Measurements from ENCODE around the gene ELMO1.

ELMO1 gene

DNA sequence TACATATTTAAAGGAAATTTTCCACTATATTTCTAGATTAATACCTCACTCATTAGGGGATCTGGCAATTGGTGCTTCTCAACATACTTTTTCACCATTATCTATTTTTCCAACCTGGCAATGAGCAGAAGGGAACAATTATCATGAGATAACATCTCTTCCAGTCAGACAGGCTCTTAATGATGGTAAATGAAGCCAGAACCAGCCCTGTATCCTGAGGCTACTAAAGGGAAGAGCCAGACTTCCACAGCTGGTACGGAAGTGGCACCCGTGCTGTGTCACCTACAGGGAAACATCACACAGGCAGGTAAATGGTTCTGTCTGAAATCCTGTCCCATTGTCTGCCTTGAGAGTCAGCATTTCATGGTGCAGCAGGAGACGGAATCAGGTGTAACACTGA lies 75.9 kb downstream of the ELMO1 start:
- DNase-seq (ENCODE audit: low read depth, low spot score) = peak; percentile 77

- DNase-seq (ENCODE audit: low read depth, low spot score) = peak; percentile 60
Observed at GRCh38 chr7:37371755-37372154, 76.9 kb downstream of the ELMO1 start.

GRCh38 chr7:37369906-37370305 lies 78.8 kb downstream of the ELMO1 start:
- DNase-seq (ENCODE audit: low read depth, low spot score) = peak; percentile 87

GRCh38 chr7:37368540-37368939 lies 80.1 kb downstream of the ELMO1 start:
- peak; percentile 36 for DNase-seq (ENCODE audit: low read depth, low spot score)

GRCh38 chr7:37367010-37367409 lies 81.7 kb downstream of the ELMO1 start:
- DNase-seq (ENCODE audit: low read depth, low spot score) = no peak

GRCh38 chr7:37366445-37366844 lies 82.2 kb downstream of the ELMO1 start:
- DNase-seq (ENCODE audit: low read depth, low spot score) = no peak

- no peak for DNase-seq (ENCODE audit: low read depth, low spot score)
Observed at GRCh38 chr7:37365405-37365804, 83.3 kb downstream of the ELMO1 start.

GRCh38 chr7:37364856-37365255 lies 83.8 kb downstream of the ELMO1 start:
- DNase-seq (ENCODE audit: low read depth, low spot score) = no peak

DNA sequence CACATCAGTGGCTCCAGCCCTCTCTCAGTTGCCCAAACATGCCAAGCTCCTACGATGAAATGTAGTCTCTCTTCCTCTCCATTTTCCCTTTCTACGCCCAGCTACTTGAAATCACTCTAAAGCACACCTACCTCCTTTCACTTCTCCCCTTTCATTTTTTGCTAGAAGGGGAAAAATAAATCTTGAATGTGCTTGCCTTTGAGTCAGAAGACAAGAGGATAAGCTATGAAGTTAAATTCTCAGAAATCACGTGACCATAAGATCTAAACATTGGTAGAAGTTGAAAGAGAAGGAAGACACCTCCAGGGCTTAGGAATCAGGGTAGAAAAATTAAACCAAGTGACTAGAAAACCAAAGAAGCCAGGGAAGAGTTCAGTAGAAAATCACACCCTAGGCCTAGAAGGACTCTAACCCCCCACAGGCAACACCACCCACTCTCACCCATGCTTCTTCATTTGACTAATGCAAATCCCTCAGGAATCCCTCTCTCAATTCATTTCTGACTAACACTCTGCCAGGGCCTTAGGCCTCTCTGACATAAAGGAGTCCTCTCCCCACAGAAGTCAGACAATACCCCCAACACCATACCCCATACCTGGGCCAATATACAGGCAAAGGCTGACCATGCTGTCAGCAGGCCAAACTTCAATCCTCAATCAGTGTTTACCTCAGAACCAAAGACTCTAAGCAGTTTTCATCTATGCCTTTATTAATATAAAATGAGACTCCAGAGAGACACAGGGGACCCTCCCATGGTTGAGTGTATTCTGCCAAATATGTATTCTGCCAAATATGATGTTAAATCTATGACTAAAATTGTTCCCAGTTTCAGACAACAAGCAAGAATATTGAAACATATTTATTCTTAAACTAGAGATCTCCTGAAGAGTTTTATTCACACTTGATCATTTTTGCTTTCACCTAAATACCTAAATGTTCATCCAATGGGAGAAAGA lies 84.8 kb downstream of the ELMO1 start:
- no peak for DNase-seq (ENCODE audit: low read depth, low spot score)

GRCh38 chr7:37362802-37363201 lies 85.9 kb downstream of the ELMO1 start:
- DNase-seq (ENCODE audit: low read depth, low spot score) = no peak

GRCh38 chr7:37360484-37360883 lies 88.2 kb downstream of the ELMO1 start:
- DNase-seq (ENCODE audit: low read depth, low spot score) = no peak

- DNase-seq (ENCODE audit: low read depth, low spot score) = no peak
Observed at GRCh38 chr7:37359662-37360444, 88.8 kb downstream of the ELMO1 start.

- DNase-seq (ENCODE audit: low read depth, low spot score) = no peak
Observed at GRCh38 chr7:37359180-37359579, 89.5 kb downstream of the ELMO1 start.

GRCh38 chr7:37357637-37357996 lies 91.0 kb downstream of the ELMO1 start:
- no peak for DNase-seq (ENCODE audit: low read depth, low spot score)

GRCh38 chr7:37356911-37357636 lies 91.6 kb downstream of the ELMO1 start:
- no peak for DNase-seq (ENCODE audit: low read depth, low spot score)

- DNase-seq (ENCODE audit: low read depth, low spot score) = no peak
Observed at GRCh38 chr7:37354656-37355131, 94.0 kb downstream of the ELMO1 start.

DNA sequence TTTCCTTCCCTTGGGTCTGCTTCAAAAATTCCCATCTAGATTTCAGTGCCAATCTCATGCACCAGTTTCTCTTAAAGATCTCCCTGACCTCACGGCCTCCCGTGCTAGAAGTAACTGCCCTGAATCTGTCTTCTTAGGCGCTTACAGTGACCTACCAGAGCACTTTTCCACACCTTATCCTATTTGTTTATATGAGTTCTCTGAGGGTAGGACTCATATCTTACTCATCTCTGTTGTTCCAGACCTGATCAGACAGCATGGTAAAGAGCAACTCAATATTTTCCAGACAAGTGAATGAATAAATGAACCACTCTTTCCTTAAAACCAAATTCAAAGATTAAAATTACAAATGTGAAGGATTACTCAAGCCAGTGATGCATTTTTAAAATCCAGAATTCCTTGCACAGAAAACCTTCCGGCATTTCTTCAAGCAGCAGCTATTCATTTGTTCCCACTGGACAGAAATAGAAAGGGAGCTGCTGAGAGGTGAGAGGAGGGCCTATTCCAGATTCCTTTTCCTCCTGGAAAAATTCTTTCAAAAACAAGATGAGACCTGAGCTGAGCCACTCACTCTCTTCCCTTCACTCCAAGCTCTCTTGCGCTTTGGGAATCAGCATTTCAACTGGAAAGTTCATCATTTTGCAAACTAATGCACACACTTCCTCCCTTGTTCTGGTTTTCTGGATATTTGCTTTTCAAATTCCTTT lies 94.6 kb downstream of the ELMO1 start:
- no peak for DNase-seq (ENCODE audit: low read depth, low spot score)

GRCh38 chr7:37352974-37353948 lies 95.4 kb downstream of the ELMO1 start:
- peak; percentile 60 for DNase-seq (ENCODE audit: low read depth, low spot score)

DNA sequence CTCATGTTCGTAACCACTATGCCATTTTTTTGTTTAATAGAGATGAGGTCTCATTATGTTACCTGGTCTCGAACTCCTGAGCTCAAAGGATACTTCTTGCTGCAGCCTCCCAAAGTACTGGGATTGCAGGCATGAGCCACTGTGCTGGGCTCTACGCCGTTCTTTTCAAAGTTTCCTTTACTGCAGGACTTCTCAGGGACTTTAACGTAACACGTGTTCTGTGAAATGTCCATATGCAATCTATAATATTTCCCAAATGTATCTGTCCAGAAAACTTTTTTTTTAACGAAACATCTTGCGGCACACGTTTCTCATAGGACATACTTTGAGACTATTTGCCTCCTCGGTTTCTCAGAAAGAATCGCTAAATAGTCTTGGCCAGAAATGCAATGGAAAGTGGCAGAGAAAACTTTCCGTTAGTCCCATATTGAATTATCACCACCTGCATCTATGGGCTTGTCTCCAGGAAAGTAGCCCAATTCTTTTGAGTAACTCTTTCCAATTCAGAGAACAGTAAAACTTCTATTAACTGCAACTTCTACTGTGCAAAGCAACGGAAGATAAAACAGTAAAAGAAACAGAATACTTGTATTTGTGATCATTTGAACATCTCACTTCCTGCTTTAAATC lies 96.3 kb downstream of the ELMO1 start:
- DNase-seq (ENCODE audit: low read depth, low spot score) = no peak

GRCh38 chr7:37351716-37352115 lies 96.9 kb downstream of the ELMO1 start:
- DNase-seq (ENCODE audit: low read depth, low spot score) = no peak

All from ELF-1 (cell line).